ENCODE results near the gene PLEKHN1.

GRCh38 chr1:1000357-1001056 is 34.2 kb downstream of the PLEKHN1 start:
- TF ChIP-seq, protein P1, sequence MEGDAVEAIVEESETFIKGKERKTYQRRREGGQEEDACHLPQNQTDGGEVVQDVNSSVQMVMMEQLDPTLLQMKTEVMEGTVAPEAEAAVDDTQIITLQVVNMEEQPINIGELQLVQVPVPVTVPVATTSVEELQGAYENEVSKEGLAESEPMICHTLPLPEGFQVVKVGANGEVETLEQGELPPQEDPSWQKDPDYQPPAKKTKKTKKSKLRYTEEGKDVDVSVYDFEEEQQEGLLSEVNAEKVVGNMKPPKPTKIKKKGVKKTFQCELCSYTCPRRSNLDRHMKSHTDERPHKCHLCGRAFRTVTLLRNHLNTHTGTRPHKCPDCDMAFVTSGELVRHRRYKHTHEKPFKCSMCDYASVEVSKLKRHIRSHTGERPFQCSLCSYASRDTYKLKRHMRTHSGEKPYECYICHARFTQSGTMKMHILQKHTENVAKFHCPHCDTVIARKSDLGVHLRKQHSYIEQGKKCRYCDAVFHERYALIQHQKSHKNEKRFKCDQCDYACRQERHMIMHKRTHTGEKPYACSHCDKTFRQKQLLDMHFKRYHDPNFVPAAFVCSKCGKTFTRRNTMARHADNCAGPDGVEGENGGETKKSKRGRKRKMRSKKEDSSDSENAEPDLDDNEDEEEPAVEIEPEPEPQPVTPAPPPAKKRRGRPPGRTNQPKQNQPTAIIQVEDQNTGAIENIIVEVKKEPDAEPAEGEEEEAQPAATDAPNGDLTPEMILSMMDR (IDR thresholded peaks at IDR 0.05; ENCODE audit: extremely low read depth in 1 of 2, insufficient read depth in 1 of 2, low read depth in 1 of 2, low read length in 2 of 2) = no peak
- TF ChIP-seq EZH2 (IDR thresholded peaks at IDR 0.05; ENCODE audit: borderline replicate concordance, low read depth, low read length, severe bottlenecking) (no peak), POLR2AphosphoS5 (IDR thresholded peaks at IDR 0.05; ENCODE audit: insufficient read depth, low read depth, low read length) (no peak), POLR2A (IDR thresholded peaks at IDR 0.05; ENCODE audit: low read depth, low read length) (no peak)

Data from endothelial cell of umbilical vein (primary cell).